Head of caudate nucleus (tissue), 42 donors: ENCODE data around the gene PRKCE.
"Not testable (repeated sequence)": the region's sequence is repeated elsewhere in the genome, so short reads cannot be mapped to it uniquely, and the experiment has no call there.

ENCODE experiments used
- DNase-seq, 42 donors: peaks; one replicate each; pipeline versions ENCODE4 v3.0.0 to v3.0.0-alpha.2; 2020 to 2021; ENCODE audit warnings: mixed read lengths in 7 of 42
- intact Hi-C: fragments of 100-400 bp; cut with DNase I; formaldehyde crosslinking; loops from one replicate; pipeline ENCODE4 v1.15.0; 2022

Gene PRKCE

DNA sequence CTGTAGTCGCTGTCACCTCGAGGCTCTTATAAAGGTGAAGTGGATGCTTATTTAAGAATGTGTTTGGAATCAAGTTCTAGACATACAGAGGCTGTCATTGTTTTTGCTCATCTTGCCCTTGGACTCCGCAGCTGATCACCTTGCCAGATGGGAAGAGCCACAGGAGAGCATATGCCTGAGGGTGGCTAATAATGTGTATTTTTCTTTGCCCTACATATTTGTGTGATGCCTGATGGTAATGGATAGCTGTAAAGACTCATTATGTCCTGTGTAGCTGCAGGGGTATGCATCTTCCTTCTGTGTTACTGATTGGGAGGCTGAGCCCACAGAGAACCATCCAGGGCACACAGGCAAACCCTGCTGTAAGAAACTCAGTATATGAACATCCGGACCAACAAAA, 61.7 kb downstream of the PRKCE start:
- no peak for DNase-seq
- intact Hi-C loops: no loop called here

DNA sequence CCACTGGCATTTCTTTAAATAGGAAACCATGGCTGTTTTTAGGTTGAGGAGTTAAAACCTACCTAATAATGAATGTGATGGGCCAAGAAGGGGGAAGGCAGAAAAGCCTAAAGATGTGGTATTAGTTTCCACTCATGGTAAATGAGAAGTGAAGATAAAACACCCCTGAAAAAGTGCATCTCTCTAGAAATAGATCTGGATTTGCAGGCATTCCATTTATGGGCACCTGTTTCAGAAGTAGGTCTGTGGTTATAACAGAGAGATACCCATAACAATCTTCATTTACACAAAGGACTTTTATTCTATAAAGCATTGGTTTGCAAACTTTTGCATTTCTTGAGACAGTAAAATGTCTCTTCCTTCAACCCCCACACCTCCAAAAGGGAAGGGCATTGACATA, 62.1 kb downstream of the PRKCE start:
- intact Hi-C loops: no loop called here
- no peak for DNase-seq

DNA sequence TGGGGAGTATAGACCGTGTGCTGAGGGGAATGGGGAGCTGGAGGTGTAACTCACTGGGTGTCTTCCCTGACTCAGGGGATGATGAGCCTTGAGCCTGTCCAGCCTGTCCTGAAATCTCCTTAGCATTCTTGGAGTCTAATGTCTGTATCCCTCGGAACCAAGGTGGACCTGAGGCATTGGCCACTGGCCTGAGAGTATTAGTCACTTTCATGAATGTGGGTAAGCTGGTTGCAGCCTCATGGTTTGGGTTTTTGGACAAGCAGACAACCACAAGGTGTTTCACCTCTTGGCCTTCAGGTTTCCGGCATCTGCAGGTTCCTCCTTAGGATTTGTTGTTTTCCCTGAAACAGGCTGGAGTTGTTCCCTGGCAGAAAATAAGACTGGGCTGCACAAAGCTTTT, 63.2 kb downstream of the PRKCE start:
- intact Hi-C loops: no loop called here
- no peak for DNase-seq

DNA sequence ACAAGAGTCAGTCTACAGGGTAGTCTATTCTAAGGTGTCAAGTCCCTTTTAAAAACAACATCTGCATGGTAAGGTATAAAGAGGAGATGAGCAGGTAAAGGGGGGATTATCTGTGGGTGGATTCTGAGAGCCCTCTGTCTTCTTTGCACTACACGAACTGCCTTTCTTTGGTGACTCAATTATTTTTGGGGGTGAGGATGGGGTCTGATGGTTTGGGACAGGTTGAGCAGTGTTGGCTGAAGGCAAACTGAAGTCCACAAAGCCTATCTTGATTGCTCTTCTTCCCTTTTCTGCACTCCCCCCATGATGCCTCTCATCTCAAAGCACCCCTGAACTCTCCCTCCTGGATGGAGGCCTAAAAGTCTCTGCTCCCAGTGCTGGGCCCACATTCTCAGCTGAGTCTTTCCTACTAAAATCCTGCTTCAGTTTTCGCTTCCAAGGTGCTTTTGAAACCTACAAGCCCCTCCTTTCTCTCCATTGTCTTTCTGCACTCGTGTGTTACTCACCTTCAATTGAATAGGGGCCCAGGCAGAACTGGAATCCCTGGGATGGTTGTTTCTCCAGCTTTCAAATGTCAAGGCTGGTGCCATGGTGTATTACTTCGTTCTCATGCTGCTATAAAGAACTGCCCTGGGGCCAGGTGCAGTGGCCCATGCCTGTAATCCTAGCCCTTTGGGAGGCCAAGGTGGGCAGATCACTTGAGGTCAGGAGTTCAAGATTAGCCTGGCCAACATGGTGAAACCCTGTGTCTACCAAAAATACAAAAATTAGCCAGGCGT, 64.3 kb downstream of the PRKCE start:
- no peak for DNase-seq
- intact Hi-C loops: no loop called here

DNA sequence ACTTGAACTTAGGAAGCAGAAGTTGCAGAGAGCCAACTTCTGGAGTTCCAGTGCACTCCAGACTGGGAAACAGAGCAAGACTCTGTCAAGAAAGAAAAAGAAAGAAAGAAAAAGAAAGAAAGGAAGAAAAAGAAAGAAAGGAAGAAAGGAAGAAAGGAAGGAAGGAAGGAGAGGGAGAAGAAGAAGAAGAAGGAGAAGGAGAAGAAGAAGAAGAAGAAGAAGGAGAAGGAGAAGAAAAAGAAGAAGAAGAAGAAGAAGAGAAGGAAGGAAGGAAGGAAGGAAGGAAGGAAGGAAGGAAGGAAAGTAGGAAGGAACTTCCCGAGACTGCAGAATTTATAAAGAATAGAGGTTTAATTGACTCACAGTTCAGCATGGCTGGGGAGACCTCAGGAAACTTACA, 65.0 kb downstream of the PRKCE start:
- DNase-seq, intact Hi-C loops: not testable (repeated sequence)

DNA sequence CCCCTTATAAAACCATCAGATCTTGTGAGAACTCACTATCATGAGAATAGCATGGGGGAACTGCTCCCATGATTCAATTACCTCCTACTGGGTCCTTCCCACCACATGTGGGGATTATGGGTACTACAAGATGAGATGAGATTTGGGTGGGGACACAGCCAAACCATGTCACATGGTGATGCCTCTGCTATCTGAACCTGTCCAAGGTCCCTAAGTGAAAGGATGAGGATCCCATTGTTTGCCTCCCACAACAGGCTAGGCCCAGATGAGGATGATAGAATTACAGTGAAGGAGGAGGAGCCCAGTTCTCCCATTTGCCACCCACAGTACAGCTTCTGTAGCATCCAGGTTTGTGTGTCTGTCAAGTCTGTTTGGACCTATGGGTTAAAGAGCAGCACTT, 65.4 kb downstream of the PRKCE start:
- intact Hi-C loops: no loop called here
- no peak for DNase-seq

DNA sequence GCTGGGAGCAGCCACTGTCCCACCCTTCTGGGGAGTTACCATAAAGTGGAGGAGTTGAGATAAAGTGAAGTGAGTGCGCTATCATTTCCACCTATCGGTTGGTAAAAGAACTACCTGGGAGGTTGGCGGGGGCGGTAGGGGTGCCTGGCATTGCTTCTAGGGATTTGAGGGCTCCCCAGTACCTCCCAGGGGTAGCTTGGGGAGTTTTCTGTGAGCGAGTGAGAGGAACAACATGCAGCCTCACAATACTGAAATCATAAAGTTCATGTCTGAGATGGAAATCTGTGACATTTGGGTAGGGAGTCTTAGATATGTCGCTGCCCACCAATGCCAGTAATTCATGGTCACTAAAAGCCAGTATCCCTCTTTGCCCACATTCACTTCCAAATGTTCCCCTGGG, 68.7 kb downstream of the PRKCE start:
- intact Hi-C loops: no loop called here
- DNase-seq: no peak

DNA sequence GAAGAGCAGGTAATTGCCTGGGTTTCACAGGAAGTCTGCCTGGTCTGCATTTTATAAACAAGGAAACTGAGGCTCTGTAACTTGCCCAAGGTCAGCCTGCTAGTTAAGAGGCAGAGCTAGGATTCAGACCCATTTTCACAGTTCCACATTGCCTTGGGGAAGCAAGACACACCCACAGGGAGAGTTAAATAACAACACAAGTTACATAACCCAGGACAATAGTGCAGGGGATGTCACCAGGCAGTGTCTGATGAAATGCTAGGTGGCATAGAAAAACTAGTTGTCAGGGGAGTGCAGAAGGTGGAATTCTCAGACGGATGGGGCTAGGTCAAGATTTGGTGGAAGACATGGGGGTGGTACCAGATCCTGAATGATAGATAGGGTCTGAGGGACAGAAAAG, 69.7 kb downstream of the PRKCE start:
- no peak for DNase-seq

DNA sequence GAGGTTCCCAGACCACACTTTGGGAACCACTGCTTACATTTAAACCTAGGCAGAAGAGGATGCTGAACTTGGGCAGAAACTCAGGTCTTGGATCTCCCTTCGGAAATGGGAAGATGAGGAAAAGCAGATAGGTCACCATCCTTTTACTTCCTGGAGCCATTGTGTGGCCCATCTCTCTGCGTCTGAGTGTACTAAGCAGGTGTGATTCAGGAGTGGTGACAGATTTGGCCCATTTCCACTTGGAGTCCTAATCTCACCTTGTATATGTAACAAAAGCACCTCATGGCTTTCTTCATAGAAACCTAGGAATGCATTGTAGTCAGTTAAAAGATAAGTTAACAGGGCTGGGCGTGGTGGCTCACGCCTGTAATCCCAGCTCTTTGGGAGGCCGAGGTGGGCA, 71.0 kb downstream of the PRKCE start:
- no peak for DNase-seq

More for the DNA sequence above, 69.7 kb downstream of the PRKCE start:
- intact Hi-C loops: no loop called here

DNA sequence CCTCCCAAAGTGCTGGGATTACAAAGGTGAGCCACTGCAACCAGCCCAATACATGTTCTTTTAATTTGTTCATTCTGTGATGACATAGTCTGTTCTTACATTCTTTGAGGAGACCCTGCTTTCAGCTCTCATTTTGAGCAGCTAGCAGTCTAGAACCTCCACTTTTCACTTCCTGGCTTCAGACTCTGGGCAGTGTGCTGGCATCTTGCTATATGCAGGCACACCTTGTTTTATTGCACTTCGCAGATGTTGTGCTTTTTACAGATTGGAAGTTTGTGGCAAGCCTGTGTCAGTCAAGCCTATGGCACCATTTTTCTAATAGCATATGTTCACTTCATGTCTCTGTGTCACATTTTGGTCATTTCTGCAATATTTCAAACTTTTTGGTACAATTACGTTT, 72.4 kb downstream of the PRKCE start:
- no peak for DNase-seq
- intact Hi-C loops: no loop called here

More for the DNA sequence above, 71.0 kb downstream of the PRKCE start:
- intact Hi-C loops: no loop called here

DNA sequence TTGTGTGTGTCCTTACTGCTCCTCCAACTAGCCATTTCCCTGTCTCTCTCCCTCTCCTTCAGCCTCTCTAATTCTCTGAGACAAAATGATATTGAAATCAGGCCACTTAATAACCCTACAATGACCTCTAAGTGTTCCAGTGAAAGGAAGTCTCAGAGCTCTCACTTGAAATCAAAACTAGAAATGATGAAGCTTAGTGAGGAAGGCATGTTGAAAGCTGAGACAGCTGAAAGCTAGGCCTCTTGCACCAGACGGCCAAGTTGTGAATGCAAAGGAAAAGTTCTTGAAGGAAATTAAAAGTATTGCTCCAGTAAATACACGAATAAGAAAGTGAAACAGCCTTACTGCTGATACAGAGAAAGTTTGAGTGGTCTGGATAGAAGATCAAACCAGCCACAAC, 72.9 kb downstream of the PRKCE start:
- intact Hi-C loops: no loop called here
- no peak for DNase-seq

DNA sequence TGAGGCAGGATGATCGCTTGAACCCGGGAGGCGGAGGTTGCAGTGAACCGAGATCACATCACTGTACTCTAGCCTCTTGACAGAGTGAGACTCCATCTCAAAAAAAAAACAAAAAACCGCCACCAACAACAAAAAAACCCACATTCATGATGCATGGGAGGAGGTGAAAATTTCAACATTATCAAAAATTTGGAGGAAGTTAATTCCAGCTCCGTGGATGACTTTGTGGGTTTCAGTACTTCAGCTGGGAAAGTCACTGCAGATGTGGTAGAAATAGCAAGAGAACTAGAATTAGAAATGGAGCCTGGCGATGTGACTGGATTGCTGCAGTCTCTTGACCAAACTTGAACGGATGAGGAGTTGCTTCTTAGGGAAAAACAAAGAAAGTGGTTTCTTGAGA, 74.3 kb downstream of the PRKCE start:
- intact Hi-C loops: no loop called here
- no peak for DNase-seq

DNA sequence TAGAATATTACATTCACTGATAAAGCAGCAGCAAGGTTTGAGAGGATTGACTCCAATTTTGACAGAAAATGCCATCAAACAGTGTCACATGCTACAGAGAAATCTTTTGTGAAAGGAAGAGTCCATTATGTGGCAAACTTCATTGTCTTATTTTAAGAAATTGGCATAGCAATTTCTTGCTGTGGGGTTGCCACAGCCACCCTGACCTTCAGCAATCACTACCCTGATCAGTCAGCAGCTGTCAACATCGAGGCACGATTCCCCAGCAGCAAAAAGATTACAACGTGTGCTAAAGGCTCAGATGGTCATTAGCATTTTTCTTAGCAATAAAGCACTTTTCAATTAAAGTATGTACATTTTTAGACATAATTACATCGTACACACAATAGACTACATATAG, 74.7 kb downstream of the PRKCE start:
- intact Hi-C loops: no loop called here

DNA sequence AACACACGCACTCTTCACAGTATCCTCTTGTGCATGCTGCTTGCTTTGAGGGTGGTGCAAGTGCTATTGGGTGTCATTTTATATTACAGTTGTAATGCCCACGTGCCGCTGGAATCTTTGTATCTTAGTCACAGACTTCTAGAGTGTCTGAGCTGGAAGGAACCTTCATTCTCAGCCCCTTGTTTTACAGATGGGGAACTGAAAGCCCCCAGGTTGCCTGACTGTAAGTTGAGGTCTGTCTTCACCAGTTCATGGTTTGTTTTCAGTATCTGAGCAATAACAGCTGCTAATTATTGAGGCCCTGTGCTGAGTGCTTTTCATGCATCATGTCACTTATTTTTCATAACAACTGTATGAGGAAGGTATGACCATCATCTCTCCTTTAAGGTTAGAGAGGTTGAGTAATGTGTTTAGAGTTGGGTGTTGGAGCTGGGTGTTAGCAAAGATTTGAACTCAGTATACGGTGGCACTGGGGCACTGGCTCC, 77.0 kb downstream of the PRKCE start:
- intact Hi-C loops: no loop called here
- no peak for DNase-seq

More for the DNA sequence above, 74.7 kb downstream of the PRKCE start:
- DNase-seq: no peak

DNA sequence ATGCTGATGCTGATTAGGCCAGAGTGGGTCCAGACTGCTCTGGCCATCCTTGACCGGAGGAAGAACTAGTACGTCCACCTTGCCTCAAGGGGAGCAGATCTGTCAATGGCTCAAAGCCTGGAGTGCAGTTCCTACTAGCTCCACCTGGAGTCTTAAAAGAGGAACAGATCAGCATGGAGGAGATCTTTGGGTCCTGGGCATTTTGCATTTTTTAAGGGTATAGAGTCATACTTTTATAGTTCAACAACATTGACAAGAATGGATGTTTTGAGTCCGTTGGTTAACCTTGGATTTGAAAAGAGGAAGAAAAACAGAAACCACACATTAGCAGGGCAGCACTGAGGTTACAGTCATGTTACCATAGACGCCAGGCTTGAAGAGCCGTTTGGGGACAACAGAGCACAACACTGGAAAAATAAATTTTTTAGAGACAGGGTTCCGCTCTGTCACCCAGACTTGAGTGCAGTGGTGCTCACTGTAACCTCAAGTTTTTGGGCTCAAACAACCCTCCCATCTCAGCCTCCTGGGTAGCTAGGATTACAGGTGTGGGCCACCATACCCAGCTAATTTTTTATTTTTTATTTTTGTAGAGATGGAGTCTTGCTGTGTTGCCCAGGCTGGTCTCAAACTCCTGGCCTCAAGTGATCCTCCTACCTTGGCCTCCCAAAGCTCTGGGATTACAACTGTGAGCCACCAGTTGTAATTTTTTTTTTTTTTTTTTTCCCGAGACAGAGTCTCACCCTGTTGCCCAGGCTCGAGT, 78.5 kb downstream of the PRKCE start:
- intact Hi-C loops: no loop called here
- no peak for DNase-seq

DNA sequence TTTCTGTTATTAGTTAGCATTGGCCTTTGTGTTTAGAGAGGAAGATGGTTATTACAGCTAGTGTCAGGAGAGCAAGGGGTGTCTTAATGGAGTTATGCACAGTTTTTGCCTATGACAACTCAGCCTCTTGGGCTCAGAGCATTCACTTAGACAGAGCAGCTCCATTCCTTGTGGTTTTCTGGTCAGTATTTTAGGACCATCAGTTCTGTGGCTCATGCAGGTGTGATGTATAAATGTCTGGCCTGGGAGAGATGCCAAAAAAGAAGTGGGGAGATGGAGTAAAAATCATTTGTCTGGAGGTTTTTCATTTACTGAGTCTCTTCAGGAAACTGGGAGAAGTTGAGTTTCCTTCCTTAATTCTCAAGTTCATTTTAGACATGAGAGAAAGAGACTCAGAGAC, 79.7 kb downstream of the PRKCE start:
- no peak for DNase-seq
- intact Hi-C loops: no loop called here

DNA sequence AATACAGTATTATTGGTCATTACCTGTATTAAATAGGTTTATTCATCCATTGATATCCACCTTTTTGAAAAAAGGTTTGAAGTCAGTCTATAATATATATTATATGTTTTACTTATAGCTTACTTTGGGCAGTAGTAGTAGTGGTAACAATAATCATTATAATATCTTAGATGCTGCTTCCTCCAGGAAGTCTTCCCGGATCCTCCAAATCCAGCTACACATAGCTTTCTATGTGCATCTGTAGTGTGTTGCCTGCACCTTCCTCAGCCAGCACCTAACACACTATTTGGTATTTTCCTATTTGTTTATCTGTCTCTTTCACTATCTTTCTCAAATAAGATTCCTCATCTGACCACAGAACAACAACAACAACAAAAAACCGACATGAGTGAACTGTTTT, 81.0 kb downstream of the PRKCE start:
- no peak for DNase-seq
- intact Hi-C loops: no loop called here

DNA sequence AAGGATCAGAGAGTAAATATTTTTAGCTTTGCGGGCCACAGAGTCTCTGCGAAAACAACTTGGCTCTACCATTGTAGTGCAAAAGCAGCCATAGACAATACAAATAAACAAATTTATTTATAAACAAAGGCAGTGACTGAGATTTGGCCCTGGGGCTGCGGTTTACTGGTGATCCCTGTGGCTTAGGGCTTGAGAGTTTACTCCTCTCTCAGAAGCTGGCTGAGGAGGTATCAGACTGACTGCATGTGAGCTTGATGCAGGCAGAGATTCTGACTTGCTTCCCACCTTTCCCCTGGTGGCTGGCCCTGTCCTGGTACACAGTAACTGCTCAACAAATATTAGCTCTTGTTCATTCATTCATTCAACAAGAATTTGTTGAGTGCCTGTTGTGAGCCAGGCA, 81.5 kb downstream of the PRKCE start:
- intact Hi-C loops: no loop called here

DNA sequence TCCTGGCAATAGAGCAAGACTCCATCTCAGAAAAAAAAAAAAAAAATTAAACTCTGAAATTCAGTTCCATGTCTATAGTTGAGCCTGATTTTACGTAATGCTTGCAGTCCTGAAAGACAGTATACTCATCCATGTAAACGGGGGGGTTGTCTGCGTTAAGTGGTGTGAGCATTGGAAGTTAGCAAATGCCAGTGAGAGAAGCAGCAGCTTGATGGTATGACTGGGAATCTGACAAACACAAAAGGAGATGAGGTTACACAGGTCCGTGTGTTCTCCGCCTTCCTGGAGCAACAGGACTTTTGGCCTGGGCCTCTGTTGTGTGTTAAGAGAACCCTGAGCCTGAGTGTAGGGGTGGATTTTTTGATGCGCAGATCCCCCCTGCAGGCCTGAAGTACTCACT, 82.9 kb downstream of the PRKCE start:
- intact Hi-C loops: no loop called here
- DNase-seq: no peak

More for the DNA sequence above, 81.5 kb downstream of the PRKCE start:
- no peak for DNase-seq

DNA sequence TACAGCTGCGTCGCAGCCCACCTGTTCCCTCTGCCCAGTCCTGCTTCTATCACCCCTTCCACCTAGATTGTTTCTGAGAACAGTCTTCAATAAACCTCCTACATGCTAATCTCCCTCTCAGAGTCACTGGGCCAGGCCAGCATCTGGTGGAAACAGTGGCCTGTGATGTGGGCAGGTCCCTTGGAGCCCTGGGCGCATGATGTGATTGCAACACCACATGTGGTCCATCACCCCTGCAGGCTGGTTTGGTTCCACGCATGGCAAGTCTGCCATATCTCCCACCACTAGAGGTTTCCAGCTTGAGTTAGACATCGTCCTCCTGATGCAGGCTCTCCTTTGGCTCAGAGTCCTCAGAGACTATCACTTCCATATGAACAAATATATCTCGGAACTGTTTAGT, 83.5 kb downstream of the PRKCE start:
- DNase-seq: no peak
- intact Hi-C loops: no loop called here
